ENCODE measurements around the gene KIF5C.
"Not testable (repeated sequence)": the region's sequence is repeated elsewhere in the genome, so short reads cannot be mapped to it uniquely, and the experiment has no call there.

KIF5C gene

DNA sequence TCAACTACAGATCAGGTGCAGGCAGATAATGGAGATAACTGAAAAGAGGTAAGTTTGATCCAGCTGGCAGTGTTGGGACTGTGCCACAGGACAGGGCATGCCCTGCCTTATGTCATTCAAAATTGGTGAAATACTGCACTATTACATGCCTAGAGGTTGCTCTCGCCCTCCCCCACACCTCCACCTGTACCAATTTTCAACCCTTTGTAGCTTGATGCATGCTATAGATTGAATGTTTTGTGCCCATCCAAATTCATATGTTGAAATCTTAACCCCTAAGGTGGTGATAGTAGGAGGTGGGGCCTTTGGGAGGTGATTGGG lies 91.4 kb downstream of the KIF5C start:
- DNase-seq (ENCODE audit: low spot score) = no peak

DNA sequence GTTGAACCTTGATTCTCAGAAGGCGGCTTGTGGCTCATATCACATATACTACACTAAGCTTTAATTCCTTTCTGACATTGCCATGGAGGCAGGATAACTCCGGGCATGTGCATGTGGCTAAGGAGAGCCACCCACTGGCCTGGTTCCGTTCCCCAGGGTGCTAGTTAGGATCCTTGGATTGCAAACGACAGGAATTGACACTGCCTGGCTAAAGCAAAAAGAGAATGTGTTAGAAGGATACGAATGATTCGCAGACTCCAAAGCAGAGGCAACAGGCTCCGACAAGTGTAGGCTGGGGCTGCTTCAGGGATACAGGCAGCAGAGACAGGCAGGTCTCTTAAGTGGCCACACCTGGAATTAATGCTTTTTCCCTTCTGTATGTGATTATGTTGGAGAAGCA lies 92.0 kb downstream of the KIF5C start:
- no peak for DNase-seq (ENCODE audit: low spot score)

DNA sequence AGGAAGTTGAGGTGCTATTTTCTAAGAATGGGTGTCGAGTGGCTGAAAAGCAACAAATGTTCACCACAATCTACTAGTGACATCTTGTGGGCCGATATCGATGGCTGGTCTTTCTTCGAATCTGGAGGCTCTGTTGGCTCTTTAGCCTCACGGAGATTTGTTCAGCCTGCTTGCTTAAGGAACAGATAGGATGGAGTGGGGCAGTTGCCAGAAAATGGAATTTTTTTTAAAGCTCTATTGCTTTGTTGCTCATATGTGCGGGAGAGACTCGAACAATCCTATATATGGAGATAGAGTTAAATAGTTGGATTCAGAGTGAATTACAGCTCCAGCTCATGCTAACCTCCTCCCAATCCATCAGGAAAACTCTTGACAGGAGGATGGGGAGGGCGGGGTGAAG lies 92.6 kb downstream of the KIF5C start:
- DNase-seq (ENCODE audit: low spot score) = no peak

DNA sequence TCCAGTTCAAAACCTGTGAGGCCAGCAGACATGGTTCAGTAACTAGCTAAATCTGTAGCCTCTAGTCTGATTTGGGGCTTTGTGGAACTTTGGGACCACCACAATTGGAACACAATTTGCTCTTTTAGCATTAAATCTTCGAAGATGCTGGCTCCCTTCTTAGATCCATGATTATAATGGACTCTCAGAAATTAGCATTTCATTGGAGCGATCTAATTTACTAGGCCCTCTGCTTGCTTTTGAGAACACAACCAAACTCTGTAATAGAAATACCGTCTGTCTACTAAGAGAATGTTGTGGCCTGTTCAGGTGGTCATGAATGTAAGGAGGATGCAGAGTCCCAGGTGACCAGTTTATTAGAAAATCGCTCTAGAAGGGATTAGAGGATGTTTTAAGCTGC lies 93.3 kb downstream of the KIF5C start:
- no peak for DNase-seq (ENCODE audit: low spot score)

DNA sequence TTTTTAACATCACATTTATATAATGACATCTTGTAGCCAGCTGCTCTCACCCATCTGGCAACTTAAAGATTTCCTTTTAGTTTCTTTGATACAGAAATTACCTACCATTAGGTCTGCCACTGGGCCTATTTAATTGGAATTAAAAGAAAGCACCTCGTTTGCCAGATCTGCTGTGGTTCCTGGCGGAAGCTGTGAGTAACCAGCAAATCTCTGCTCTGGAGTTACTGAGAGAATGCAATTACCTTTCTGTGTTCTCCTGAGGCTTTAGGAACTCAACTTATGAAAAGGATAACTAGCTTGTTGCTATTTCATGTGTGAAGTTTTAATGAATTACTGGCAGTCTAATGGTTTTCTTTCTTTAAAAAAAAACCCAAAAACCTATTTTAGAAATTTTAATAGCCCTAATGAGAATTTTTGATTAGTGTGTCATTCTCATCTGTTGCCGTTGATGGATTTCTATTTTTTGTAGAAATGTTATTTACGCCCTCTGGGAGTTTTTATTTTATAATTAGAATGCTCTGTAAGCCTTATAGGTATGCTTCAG lies 93.8 kb downstream of the KIF5C start:
- no peak for DNase-seq (ENCODE audit: low spot score)

DNA sequence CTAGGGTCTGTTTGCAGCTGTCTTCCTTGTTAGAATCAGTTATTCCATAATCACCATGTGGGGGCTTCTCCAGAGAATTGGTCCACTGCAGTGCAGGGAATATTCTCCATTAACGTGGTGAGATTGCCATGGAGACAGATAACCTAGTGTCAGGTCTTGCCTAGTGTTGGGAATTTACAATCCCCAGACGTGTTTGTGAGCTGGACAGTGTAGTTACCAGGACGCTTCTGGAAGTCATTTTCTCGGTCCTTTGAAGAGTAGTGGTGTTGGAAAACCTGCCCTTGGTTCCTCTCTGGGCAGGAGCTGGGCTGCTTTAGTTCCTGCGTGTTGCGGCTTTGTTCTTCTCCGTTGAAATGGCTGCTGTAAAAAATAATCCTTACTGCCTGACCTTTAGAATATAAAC lies 94.6 kb downstream of the KIF5C start:
- no peak for DNase-seq (ENCODE audit: low spot score)

DNA sequence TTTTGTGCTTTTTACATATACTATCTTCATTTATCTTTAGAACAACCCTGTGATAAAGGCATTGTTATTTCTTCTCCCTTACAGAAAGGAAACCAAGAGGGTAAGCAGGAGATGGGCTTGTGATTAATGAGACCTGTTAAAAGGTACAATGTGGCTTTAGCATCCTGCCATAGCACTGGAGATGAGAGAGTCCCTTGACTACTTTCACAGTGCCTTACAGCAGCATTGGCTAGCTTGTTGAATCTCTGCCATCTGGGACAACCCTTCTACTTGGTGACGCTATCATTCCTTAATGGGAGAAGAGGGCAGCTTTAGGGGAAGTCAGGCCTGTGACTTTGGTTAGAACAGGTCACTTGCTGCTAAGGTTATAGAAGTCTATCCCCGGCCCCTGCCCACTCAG lies 95.4 kb downstream of the KIF5C start:
- no peak for DNase-seq (ENCODE audit: low spot score)

DNA sequence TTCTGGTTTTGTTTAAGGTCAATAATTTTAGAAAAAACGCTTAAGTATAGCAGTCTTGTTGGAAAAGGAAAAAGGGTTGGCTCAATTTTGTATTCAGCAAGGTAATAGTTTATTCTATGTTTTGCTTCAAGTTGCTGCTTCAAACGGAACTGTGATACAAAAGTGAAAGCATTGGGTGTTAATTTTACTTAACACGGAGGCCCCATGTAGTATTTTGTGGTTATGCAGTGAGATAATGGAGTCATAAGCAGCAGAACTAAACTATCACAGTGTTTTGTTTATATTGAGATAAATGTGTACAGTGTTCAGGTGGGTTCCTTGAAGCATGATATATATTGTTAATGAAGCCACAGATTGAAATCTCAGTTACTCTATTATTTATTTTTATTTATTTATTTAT lies 96.5 kb downstream of the KIF5C start:
- peak; percentile 5 for DNase-seq (ENCODE audit: low spot score)

DNA sequence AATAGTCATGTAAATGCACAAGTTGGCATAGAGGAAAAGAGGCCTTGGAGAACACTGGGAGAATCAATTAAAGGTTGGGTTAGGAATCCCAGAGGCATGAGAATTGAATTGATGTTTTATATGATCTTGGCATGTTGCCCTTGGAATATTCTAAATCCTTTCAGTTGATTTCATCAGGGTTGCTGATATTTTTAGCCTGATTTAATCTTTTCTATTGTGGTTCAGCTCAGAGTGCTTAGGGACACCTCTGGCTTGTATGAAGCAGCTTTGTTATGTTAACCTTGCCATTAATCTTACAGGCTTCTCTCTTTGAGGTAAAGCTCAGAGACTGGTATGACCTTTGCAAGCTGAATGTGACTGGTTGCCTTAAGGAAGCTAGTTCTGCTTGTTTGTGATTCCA lies 99.1 kb downstream of the KIF5C start:
- DNase-seq (ENCODE audit: low spot score) = no peak

DNA sequence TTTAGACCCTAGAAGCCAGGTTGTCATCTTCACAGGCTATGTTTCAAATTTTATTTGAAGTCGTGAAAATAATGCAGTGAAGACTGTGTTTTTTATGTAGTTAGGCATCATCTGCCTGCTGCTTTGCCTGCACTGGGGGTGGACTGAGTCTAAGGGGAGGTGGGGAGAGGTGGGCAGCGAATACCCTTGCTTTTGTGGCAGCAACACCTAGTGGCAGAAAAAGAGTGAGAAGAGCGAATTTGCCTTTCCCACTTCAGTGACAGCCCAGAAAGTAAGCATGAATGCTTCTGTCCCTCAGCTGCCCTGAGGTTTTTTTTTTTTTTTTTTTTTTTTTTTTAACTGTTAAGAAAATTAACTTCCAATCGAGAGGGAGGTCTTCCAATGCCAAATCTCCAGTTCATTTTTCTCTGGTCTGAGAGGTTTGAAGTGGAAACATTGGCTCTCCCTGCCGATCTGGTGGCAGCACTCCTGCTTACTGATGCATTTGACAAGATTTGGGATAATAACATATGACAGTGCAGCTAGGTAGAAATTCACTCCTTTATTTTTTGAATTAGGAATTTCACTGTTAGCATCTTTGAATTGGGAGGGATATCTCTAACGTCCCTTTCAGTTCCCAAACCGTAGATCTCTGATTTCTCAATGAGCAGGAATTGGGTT lies 103.1 kb downstream of the KIF5C start:
- no peak for DNase-seq (ENCODE audit: low spot score)

DNA sequence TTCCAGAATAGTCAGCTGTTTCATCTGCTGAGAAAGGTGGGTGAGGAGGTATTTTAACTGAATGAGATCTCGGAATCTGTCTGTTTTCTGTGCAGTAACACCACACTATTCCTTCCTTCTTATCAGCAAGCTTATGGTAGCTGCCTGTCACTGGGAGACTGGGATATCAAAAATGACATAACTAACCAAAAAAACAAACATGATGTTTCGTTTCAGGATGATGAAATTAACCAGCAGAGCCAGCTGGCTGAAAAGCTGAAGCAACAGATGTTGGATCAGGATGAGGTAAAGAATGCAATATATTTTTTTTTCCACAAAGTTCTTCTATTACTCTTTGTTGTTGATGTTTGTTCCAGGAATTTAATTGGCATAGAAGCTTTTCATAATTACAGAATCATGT lies 103.7 kb downstream of the KIF5C start:
- no peak for DNase-seq (ENCODE audit: low spot score)

DNA sequence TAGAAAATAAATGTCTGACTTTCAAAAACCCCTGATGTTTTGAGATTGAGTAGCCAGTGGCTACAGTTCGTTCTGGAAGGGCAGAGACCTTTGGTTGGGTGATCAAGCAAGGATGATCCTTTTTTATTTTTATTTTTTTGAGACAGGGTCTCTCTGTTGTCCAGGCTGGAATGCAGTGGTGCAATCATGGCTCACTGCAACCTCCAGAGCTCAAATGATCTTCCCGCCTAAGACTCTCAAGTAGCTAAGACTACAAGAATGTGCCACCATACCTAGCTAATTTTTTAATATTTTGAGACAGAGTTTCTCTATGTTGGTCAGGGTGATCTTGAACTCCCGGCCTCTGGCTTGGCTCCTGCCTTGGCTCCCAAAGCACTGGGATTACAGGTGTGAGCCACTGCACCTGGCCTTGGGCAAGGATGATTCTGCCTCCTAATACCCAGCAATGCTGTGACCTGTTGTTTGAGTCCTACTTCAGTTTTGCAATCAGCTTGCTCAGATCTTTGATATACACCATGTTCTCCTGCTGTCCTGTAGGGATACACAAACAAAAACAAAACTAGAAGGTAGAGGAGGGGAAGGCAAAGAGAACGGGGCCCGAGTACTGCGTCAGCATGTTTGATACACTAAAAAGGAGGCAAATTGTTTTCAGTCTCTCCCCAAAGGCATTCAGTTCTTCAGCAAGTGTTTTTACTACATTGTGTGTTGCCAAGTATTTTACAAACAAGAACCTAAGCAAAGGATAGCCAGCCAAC lies 104.3 kb downstream of the KIF5C start:
- no peak for DNase-seq (ENCODE audit: low spot score)

DNA sequence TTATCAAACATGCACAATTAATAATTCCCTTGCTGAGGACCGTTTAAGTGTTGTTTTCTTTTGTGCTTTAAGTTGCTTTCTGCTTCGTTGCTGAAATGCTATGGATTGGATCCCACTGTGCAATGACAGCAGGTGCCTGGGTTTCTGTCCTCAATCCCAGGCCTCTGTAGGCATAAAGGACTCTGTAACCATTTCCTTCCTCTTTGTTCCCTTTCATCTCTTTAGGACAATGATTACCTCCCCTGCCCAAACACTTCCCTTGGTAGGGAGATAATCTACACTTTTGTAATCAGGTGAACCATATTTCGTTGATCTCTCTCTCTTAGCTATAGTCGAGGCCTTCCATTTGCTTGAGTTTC lies 104.9 kb downstream of the KIF5C start:
- no peak for DNase-seq (ENCODE audit: low spot score)

DNA sequence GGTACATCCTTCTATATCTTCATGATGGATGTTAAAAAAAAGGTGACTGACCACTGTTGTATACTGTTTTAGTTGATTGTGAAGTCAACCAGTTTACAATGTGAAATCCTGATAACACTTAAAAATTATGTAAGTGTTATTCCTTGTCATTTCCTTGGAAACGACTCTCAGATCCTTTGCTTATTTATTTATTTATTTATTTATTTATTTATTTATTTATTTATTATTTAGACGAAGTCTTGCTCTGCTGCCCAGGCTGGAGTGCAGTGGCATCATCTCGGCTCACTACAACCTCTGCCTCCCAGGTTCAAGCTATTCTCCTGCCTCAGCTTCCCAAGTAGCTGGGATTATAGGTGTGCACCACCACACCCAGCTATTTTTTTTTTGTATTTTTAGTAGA lies 105.5 kb downstream of the KIF5C start:
- DNase-seq (ENCODE audit: low spot score) = not testable (repeated sequence)

DNA sequence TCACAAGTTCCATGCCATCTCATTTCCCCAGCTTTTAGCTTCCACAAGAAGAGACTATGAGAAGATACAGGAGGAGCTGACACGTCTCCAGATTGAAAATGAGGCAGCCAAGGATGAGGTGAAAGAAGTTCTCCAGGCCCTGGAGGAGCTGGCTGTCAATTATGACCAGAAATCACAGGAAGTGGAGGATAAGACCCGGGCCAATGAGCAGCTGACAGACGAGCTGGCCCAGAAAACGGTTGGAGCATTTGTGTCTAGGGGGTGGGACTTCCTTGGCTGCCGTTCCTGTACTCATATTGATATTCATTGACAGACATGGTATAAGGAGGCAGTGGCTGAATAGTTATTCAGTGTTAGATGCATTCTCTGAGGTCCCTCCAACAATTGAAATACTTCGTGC lies 106.3 kb downstream of the KIF5C start:
- no peak for DNase-seq (ENCODE audit: low spot score)

DNA sequence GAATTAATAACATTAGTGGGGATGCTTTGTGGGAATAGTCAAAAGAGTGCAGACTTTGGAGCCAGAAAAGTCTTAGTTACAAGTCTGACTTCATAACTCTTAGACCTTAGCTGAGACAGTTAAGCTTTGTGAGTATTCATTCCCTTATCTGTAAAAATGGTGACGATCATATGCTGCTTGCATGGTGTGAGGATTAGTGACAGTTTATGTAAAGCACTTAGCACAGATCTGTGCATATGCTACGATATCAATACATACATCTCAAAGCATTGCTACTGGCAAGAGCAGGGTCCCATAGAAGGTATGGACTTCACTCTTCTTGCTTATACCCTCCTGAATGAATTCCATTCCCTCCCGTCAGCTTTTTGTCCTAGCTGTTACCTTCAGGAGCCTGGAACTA lies 106.8 kb downstream of the KIF5C start:
- no peak for DNase-seq (ENCODE audit: low spot score)

DNA sequence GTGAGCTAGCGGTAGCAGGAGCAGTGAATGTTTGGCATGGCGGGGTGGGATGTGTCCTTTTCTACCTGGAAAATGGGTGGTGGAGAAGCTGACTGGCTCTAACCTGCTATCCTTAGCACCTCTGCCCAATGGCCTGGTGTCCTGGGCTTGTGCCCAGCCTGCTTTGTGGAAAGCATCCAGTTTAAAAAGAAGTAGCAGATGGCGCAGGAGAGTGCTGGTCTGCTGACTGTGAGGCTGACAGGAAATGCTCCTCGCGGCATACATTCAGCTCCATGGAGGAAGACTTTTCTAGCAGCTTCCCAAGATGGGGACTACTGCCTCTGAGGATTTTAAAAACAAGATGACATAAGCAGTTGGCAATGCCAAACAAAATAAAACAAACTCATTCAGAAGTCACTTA lies 107.3 kb downstream of the KIF5C start:
- no peak for DNase-seq (ENCODE audit: low spot score)

DNA sequence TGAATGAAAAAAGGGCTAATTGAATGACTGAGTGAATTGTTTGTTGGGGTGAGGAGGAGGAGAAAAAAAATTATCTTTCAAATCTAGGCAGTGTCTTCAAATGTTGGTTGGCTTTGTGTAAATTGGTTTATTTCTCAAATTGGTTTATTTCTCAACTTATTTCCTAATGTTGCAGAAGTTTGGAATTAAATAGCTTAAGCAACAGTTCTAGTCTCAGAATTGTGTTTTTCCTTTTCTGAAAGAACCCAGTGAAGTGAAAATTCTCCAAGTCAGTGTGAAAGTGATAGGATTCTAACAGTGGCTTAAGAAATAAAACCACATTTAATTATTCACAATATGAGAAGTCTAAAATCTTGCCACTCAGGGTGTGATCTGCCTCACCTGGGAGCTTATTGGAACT lies 108.9 kb downstream of the KIF5C start:
- no peak for DNase-seq (ENCODE audit: low spot score)

DNA sequence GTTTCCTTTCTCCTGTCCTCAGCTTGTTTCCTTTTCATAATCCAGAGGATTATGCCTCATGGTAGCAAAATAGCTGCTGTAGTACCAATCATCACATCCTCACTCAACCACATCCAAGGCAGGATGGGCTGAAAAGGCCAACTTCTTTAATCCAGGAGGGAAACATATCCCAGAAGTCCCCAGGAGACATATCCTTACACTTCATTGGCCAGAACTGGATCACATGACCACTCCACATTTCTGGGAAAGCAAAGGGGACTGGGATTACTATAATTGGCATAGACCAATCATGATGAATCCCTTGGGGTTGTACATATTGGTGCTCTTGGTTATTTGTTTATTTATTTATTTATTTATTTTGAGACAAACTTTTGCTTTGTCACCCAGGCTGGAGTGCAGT lies 109.4 kb downstream of the KIF5C start:
- DNase-seq (ENCODE audit: low spot score) = no peak

DNA sequence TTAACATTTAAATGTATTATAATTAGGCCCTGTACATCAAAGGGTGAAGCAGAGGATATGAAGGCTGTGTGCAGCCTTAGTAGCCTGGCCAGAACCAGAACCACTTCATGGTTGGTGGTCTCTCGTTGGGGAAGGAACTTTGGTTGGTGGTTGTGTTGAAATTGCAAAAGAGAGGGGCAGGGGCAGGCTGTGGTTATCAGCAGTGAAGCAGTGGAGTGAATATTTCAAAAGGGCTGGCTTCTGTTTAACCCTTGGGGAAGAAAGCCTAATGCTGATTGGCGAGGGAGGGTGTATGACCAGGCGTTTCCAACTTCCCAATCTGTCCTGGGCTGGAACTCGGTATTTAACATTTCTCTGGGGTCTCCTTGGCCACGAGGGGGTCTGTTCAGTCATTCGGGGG lies 112.3 kb downstream of the KIF5C start:
- no peak for DNase-seq (ENCODE audit: low spot score)

DNA sequence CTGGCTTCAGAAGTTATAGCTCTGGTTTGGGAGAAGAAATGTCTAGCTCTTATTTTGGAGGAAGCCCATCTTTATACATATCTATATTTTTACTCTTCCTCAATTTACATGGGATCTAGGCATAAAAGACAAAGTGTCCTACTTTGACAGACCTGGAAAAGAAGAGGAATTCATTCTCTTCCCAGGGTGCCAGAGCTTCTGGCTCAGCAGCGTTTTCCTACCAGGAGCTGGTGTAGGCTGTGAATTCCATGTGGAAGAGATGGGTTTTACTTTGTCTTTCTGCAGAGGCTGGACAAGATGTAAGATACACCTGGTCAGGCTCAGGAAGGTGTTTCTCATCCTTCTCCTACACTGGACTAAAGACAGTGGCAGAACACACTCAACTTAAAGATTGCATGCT lies 113.3 kb downstream of the KIF5C start:
- no peak for DNase-seq (ENCODE audit: low spot score)

DNA sequence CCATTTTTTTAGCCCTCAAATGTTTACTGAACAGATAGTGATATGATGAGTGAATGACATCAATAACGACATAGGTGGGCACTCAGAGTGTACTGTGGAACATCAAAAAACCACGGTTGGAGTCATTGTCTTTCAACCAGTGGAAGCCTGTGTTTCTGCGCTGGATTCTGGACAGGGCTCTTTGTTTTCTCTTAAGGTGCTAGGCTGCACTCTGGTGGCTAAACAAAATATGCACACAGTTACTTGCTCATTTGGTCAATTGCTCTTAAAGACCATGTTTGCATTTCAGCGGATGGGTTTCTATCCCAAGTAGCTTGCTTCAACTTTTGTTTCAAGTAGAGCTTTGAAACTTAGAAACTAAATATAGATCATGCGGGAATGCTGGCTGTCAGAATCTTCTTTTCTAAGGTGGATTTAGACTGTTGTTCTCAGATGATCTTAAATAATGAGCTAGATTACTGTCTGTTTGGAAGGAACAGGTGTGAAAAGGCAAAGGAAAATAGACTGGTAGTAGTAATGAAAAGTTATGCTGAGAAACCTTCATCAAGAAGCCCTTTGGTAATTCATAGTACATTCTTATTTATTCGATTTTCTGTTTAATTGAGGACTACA lies 115.0 kb downstream of the KIF5C start:
- peak; percentile 61 for DNase-seq (ENCODE audit: low spot score)

DNA sequence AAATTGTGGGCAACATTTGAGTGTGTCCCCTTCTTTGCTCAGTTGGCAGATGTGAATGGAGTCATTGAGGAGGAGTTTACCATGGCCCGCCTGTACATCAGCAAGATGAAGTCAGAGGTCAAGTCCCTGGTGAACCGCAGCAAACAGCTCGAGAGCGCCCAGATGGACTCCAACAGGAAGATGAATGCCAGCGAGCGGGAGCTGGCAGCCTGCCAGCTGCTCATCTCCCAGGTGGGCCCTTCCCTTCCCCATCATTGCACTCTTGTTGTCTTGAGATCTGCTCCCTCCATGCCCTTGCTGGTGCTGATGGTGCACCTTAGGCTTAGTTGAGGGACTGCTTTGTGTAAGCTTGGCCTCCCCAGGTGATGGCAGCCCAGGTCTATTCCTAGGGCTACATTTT lies 115.9 kb downstream of the KIF5C start:
- DNase-seq (ENCODE audit: low spot score) = no peak

DNA sequence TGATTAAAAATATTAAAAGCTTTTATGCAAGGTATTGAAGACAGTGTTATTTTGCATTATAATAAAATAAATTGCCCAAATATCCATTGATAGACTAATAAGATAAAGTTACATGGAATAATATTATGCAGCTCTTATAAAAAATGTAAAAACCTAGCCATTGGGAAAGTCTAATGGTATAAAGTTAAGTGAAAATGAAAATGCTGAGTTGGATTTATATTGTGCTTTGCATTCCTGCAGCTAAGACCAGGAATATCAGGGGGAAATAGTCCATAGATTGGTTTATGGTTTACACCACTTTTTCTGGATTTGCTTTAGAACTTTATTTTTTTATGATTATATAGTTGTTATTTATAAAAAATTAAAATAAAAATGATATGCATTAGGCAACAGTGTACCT lies 117.4 kb downstream of the KIF5C start:
- no peak for DNase-seq (ENCODE audit: low spot score)
